HL-60 (cell line): Measurements from ENCODE around the gene ERBIN.

ENCODE experiments used
- DNase-seq, 2 experiments: peaks; one replicate each; pipeline ENCODE4 v3.0.0-alpha.2; 2010 to 2020; ENCODE audit warnings: low read depth in 1 of 2, low spot score in 1 of 2
- H3K27ac ChIP-seq: fragments of 250-450 bp; sonication (Bioruptor Pico); replicated peaks from 2 replicates; pipeline ENCODE4 v1.5.1; 2020; ENCODE audit warnings: mild to moderate bottlenecking, moderate library complexity
- H3K27me3 ChIP-seq: fragments of 250-450 bp; sonication (Bioruptor Pico); 2 replicates; pipeline ENCODE4 v1.5.1; 2021; ENCODE audit warnings: mild to moderate bottlenecking, moderate library complexity; ENCODE audit not compliant: insufficient read depth, poor library complexity, severe bottlenecking
- H3K4me3 ChIP-seq: replicated peaks from 2 replicates; pipeline ENCODE4 v1.5.1; 2011; ENCODE audit warnings: mild to moderate bottlenecking, control low read depth, low read length; ENCODE audit not compliant: insufficient read depth
- CTCF ChIP-seq: IDR thresholded peaks from one replicate; pipeline ENCODE4 v1.5.1; 2011; ENCODE audit warnings: low read length, control low read depth, inconsistent platforms; ENCODE audit not compliant: insufficient read depth
- GABPA ChIP-seq: IDR thresholded peaks from 2 replicates; pipeline ENCODE4 v1.6.1; 2012; ENCODE audit warnings: low read depth
- POLR2AphosphoS5 ChIP-seq: IDR thresholded peaks from 2 replicates; pipeline ENCODE4 v1.6.1; 2012; ENCODE audit warnings: low read depth
- REST ChIP-seq: IDR thresholded peaks from 2 replicates; pipeline ENCODE4 v1.6.1; 2012; ENCODE audit warnings: low read depth; ENCODE audit not compliant: insufficient replicate concordance
- SPI1 ChIP-seq: IDR thresholded peaks from 2 replicates; pipeline ENCODE4 v1.6.1; 2012; ENCODE audit warnings: low read depth, mild to moderate bottlenecking, borderline replicate concordance

Gene ERBIN

GRCh38 chr5:66001952-66002351, 75.6 kb downstream of the ERBIN start:
- no peak for DNase-seq
- no peak overlapping the region for H3K27ac ChIP-seq
- H3K4me3 ChIP-seq = no peak overlapping the region
- no peaks in the 10 kb centered on the region for H3K27me3 ChIP-seq
- TF ChIP-seq REST (no peak), POLR2AphosphoS5 (no peak), SPI1 (no peak), CTCF (no peak), GABPA (no peak)

- Histone ChIP-seq H3K27me3 (no peaks in the 10 kb centered on the region), H3K27ac (no peak overlapping the region), H3K4me3 (no peak overlapping the region)
- no peak for DNase-seq
- TF ChIP-seq POLR2AphosphoS5 = no peak
- no peak for TF ChIP-seq GABPA
- TF ChIP-seq REST = no peak
- no peak for TF ChIP-seq CTCF
- no peak for TF ChIP-seq SPI1
Measured at GRCh38 chr5:66002415-66002814, 76.0 kb downstream of the ERBIN start.

GRCh38 chr5:66004216-66004615, 77.8 kb downstream of the ERBIN start:
- Histone ChIP-seq H3K4me3 (no peak overlapping the region), H3K27me3 (no peaks in the 10 kb centered on the region), H3K27ac (no peak overlapping the region)
- no peak for DNase-seq
- TF ChIP-seq POLR2AphosphoS5 (no peak), REST (no peak), SPI1 (no peak), GABPA (no peak), CTCF (no peak)
